T47D (cell line): Measurements from ENCODE around the gene GSTM5.
"Not testable (repeated sequence)": the region's sequence is repeated elsewhere in the genome, so short reads cannot be mapped to it uniquely, and the experiment has no call there.

ENCODE experiments used
- DNase-seq, 2 experiments: peaks; one replicate each; pipeline versions ENCODE4 v3.0.0 to v3.0.0-alpha.2; 2011 to 2012; ENCODE audit warnings: low read depth in 1 of 2, low spot score in 1 of 2
- JUND ChIP-seq: IDR thresholded peaks from 2 replicates; pipeline ENCODE4 v1.6.1; 2012; ENCODE audit warnings: low read depth
- in situ Hi-C: cut with HindIII; loops from 2 replicates; pipeline ENCODE4 v1.10.0; 2016; ENCODE audit warnings: low sequenced_read_pairs, low pct_unique_long_range_greater_than_20kb

The GSTM5 gene

GRCh38 chr1:109687641-109688499, 24.2 kb upstream of the GSTM5 start, which contains the start of gene GSTM1:
GSTM1 (plus strand) TSS chr1:109687817; CDS start chr1:109687874, 57 bp downstream.
- TF ChIP-seq JUND = no peak
- DNase-seq = no peak
- in situ Hi-C loops = no loop called here

DNA sequence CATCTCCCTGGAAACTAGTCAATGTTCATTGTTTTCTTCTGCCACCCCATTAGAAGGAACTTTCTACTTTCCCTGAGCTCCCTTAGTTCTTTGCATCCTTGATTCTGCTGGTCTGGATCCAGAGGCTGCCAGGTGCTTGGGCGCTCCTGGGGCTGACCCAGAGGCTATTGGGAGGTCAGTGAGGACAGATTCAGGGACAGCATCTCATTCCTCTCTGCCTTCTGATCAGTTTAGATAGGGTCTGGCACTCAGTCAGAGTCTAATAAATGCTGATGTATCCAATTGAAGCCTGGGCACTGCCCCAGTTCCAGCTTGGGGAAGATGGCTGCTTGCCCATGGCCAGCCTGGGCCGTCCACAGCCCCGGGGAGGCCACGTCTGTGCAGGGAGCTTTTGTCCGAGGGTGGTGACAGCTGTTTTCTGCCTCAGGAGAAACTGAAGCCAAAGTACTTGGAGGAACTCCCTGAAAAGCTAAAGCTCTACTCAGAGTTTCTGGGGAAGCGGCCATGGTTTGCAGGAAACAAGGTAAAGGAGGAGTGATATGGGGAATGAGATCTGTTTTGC, 22.1 kb upstream of the GSTM5 start:
- TF ChIP-seq JUND = no peak
- in situ Hi-C loops = no loop called here
- DNase-seq = no peak

DNA sequence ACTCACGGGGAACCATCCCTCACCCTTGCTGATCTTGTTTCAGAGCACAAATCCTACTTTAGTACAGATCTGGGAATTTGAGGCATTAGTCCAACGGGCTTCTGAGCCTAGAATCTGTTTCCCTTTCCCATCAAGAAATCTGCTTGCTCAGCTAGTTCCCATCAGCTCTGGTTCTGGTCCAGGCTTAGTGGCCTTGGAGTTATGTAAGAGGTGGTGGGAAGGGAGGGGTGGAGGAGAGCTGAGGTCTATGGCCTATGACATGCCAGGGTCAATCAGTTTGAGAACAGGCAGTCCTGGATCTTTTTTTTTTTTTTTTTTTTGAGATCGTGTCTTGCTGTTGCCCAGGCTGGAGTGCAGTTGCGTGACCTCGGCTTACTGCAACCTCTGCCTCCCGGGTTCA, 20.3 kb upstream of the GSTM5 start:
- no peak for TF ChIP-seq JUND
- DNase-seq = no peak
- in situ Hi-C loops = no loop called here

- in situ Hi-C loops, DNase-seq: not testable (repeated sequence)
These were observed 17.7 kb upstream of the GSTM5 start for GRCh38 chr1:109694400-109694799.

DNA sequence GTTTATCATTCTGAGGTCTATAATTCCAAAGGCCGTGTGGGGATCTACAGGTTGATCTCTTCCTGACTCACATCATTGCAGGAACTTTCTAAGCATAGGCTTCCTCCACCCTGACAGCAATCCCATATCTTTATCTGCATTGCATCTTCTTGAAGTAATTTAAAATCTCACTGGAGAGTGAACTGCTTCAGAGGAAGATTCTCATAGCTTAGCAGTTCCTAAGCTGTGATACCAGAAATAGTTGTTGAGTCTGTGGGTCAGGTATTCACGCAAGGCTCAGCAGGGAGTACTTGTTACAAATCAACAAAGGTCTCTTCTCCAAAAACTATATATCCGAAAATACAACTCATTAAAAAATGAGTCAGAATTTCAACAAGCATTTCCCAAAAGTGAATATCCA, 16.9 kb upstream of the GSTM5 start:
- in situ Hi-C loops, DNase-seq: not testable (repeated sequence)

GRCh38 chr1:109697066-109697465, 15.0 kb upstream of the GSTM5 start:
- in situ Hi-C loops = no loop called here
- no peak for DNase-seq
- TF ChIP-seq JUND = no peak

- DNase-seq, in situ Hi-C loops: not testable (repeated sequence)
These were observed 14.2 kb upstream of the GSTM5 start for GRCh38 chr1:109697861-109698260.

GRCh38 chr1:109702940-109703339, 9.1 kb upstream of the GSTM5 start:
- DNase-seq, in situ Hi-C loops: not testable (repeated sequence)

DNA sequence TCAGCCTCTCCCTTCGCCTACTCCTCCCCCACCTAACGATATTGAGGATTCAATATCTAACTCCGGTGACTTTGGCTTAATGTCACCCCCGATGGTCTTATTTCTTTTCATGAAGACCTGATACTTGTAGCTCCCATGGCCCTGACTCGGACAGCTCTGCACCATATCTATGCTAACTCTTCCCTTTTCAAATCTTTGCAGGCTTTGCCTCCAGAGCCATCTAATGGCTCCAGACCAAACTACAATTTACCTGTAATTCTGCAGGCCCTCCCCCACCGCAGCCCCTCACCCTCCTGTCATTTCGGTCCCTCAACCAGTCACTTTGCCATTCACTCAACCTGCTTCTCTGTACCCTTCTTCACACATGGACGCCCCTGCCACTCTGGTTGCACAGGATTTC, 7.9 kb upstream of the GSTM5 start:
- in situ Hi-C loops = no loop called here
- no peak for TF ChIP-seq JUND
- peak in 1 of 2 experiments; percentile 34 for DNase-seq

- peak in 1 of 2 experiments; percentile 90 for DNase-seq
- TF ChIP-seq JUND = no peak
- in situ Hi-C loops = no loop called here
These were observed 6.6 kb upstream of the GSTM5 start for GRCh38 chr1:109705411-109705810.

DNA sequence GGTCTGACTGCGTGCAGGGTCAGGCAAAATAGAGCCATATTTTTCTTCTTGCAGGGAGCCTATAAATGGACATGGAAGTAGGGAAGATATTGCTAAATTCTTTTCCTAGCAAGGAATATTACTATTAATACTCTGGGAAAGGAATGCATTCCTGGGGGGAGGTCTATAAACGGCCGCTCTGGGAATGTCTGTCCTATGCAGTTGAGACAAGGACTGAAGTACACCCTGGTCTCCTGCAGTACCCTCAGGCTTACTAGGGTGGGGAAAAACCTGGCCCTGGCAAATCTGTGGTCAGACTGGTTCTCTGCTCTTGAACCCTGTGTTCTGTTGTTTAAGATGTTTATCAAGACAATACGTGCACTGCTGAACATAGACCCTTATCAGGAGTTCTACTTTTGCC, 3.1 kb upstream of the GSTM5 start:
- DNase-seq, in situ Hi-C loops: not testable (repeated sequence)

DNA sequence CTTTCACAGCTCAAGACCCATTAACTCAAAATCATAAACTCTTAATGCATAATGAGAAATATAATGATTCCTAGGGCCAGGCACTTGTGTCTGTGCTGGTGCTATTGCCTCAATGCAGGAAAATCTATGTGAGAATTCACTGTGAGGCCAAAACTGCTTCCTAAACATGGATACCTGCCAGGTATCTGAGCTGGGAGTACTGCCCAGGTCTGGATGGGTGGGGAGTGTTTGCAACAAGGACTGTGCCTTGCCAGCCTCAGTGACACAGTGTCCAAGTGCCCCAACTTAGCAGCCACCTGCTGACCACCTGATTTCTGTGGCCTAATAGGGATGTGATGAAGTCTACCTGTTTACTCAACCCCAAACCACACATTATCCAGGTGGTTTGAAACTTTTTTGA, 2.2 kb upstream of the GSTM5 start:
- in situ Hi-C loops = not testable (repeated sequence)

GRCh38 chr1:109712321-109712864, 342 bp downstream of the GSTM5 start:
- no peak for DNase-seq
- in situ Hi-C loops = no loop called here
- no peak for TF ChIP-seq JUND

More for the DNA sequence above, 2.2 kb upstream of the GSTM5 start:
- not testable (repeated sequence) for DNase-seq

- TF ChIP-seq JUND = no peak
- DNase-seq = no peak
- in situ Hi-C loops = no loop called here
These were observed 1.6 kb downstream of the GSTM5 start for GRCh38 chr1:109713636-109714035.
